ENCODE measurements around the gene KIF1B.
A peak's percentile ranks its signal among the peaks of the same experiment; 100 is the strongest.

Gene KIF1B

GRCh38 chr1:10338047-10338446, 127.7 kb downstream of the KIF1B start:
- Histone ChIP-seq H3K4me1 (no peaks in the 10 kb centered on the region), H3K9ac (no peak overlapping the region), H3K36me3 (ENCODE audit: control insufficient read depth, insufficient read depth, low read length) (no peaks in the 10 kb centered on the region), H2AFZ (no peak overlapping the region), H3K79me2 (no peaks in the 10 kb centered on the region), H3K27ac (no peak overlapping the region), H3K4me3 (ENCODE audit: low read depth, low read length) (no peak overlapping the region), H3K27me3 (ENCODE audit: control insufficient read depth, insufficient read depth, low read length) (no peaks in the 10 kb centered on the region), H3K9me3 (ENCODE audit: control insufficient read depth, low read length) (no peaks in the 10 kb centered on the region), H3K4me2 (ENCODE audit: low read length) (no peak overlapping the region)
- TF ChIP-seq, protein P1, sequence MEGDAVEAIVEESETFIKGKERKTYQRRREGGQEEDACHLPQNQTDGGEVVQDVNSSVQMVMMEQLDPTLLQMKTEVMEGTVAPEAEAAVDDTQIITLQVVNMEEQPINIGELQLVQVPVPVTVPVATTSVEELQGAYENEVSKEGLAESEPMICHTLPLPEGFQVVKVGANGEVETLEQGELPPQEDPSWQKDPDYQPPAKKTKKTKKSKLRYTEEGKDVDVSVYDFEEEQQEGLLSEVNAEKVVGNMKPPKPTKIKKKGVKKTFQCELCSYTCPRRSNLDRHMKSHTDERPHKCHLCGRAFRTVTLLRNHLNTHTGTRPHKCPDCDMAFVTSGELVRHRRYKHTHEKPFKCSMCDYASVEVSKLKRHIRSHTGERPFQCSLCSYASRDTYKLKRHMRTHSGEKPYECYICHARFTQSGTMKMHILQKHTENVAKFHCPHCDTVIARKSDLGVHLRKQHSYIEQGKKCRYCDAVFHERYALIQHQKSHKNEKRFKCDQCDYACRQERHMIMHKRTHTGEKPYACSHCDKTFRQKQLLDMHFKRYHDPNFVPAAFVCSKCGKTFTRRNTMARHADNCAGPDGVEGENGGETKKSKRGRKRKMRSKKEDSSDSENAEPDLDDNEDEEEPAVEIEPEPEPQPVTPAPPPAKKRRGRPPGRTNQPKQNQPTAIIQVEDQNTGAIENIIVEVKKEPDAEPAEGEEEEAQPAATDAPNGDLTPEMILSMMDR (IDR thresholded peaks at IDR 0.05) = peak; percentile 38

DNA sequence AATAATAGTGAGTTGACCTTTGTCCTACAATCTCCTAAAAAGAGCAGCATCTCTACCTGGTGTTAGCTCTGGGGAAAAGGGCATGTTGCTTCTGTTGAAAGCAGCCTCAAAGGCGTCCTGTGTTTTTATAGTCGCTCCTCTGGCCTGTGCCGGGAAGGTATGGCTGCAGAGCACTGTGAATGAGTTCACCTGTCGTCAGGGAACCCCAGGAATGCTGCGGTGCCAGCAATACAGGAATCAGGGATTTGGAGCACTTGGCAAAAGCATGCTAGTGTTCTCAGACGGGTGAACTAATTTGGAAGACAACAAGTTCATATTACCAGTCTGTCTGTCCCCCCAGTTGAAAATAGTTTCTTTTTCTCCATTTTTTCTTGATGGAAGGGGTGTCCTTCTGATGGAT, 128.2 kb downstream of the KIF1B start:
- TF ChIP-seq, protein P1 (IDR thresholded peaks at IDR 0.05) = no peak
- Histone ChIP-seq H3K9ac (no peak overlapping the region), H3K36me3 (ENCODE audit: control insufficient read depth, insufficient read depth, low read length) (no peaks in the 10 kb centered on the region), H3K4me3 (ENCODE audit: low read depth, low read length) (no peak overlapping the region), H3K27ac (no peak overlapping the region), H3K4me2 (ENCODE audit: low read length) (no peak overlapping the region), H3K79me2 (no peaks in the 10 kb centered on the region), H3K4me1 (no peaks in the 10 kb centered on the region), H3K9me3 (ENCODE audit: control insufficient read depth, low read length) (no peaks in the 10 kb centered on the region), H2AFZ (no peak overlapping the region), H3K27me3 (ENCODE audit: control insufficient read depth, insufficient read depth, low read length) (no peaks in the 10 kb centered on the region)

- H3K36me3 ChIP-seq (ENCODE audit: control insufficient read depth, insufficient read depth, low read length) = no peaks in the 10 kb centered on the region
These were observed 128.7 kb downstream of the KIF1B start for GRCh38 chr1:10339036-10339567.

GRCh38 chr1:10339815-10340214, 129.4 kb downstream of the KIF1B start:
- no peaks in the 10 kb centered on the region for H3K36me3 ChIP-seq (ENCODE audit: control insufficient read depth, insufficient read depth, low read length)

More at GRCh38 chr1:10339036-10339567, 128.7 kb downstream of the KIF1B start:
- no peak overlapping the region for H3K27ac ChIP-seq
- H3K79me2 ChIP-seq = no peaks in the 10 kb centered on the region
- no peak overlapping the region for H3K9ac ChIP-seq
- no peak overlapping the region for H3K4me3 ChIP-seq (ENCODE audit: low read depth, low read length)
- H3K4me2 ChIP-seq (ENCODE audit: low read length) = no peak overlapping the region
- no peaks in the 10 kb centered on the region for H3K9me3 ChIP-seq (ENCODE audit: control insufficient read depth, low read length)
- no peaks in the 10 kb centered on the region for H3K27me3 ChIP-seq (ENCODE audit: control insufficient read depth, insufficient read depth, low read length)
- TF ChIP-seq, protein P1 (IDR thresholded peaks at IDR 0.05) = no peak
- no peaks in the 10 kb centered on the region for H3K4me1 ChIP-seq
- H2AFZ ChIP-seq = no peak overlapping the region

More at GRCh38 chr1:10339815-10340214, 129.4 kb downstream of the KIF1B start:
- H3K27ac ChIP-seq = no peak overlapping the region
- H3K27me3 ChIP-seq (ENCODE audit: control insufficient read depth, insufficient read depth, low read length) = no peaks in the 10 kb centered on the region
- H3K4me3 ChIP-seq (ENCODE audit: low read depth, low read length) = no peak overlapping the region
- H3K9ac ChIP-seq = no peak overlapping the region
- H3K79me2 ChIP-seq = no peaks in the 10 kb centered on the region
- TF ChIP-seq, protein P1 (IDR thresholded peaks at IDR 0.05) = no peak
- H3K4me2 ChIP-seq (ENCODE audit: low read length) = no peak overlapping the region
- H3K4me1 ChIP-seq = no peaks in the 10 kb centered on the region
- no peak overlapping the region for H2AFZ ChIP-seq
- no peaks in the 10 kb centered on the region for H3K9me3 ChIP-seq (ENCODE audit: control insufficient read depth, low read length)
